IPS-18c (cell line): ENCODE measurements around the gene SLC24A1.

ENCODE experiments used
- H3K4me3 ChIP-seq: 2 replicates; pipeline ENCODE4 v1.7.0; 2013; ENCODE audit warnings: low read depth, mild to moderate bottlenecking, low read length, moderate library complexity; ENCODE audit not compliant: insufficient read depth
- H3K9me3 ChIP-seq: one replicate; pipeline ENCODE4 v1.6.1; 2013; ENCODE audit warnings: mild to moderate bottlenecking, low read length, moderate library complexity; ENCODE audit not compliant: control insufficient read depth, insufficient read depth

Gene SLC24A1

DNA sequence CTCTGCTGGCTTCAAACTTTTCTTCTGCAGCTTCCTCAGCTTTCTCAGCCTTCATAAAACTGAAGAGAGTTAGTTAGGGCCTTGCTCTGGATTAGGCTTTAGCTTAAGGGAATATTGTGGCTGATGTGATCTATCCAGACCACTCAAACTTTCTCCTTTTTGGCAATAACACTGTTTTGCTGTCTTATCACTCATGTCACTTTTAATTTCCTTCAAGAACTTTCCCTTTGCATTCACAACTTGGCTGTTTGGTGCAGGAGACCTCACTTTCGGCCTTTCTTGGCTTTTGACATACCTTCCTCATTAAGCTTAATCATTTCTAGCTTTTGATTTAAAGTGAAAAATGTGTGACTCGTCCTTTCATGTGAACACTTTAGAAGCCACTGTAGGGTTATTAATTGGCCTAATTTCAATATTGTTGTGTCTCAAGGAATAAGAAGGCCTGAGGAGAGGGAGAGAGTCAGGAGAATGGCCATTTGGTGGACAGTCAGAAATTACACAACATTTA is 60.7 kb downstream of the SLC24A1 start:
- H3K4me3 ChIP-seq: no peak overlapping the region
- no peaks in the 10 kb centered on the region for H3K9me3 ChIP-seq

- H3K9me3 ChIP-seq: no peaks in the 10 kb centered on the region
- H3K4me3 ChIP-seq: no peak overlapping the region
These were observed 66.7 kb downstream of the SLC24A1 start for GRCh38 chr15:65688462-65688861.

DNA sequence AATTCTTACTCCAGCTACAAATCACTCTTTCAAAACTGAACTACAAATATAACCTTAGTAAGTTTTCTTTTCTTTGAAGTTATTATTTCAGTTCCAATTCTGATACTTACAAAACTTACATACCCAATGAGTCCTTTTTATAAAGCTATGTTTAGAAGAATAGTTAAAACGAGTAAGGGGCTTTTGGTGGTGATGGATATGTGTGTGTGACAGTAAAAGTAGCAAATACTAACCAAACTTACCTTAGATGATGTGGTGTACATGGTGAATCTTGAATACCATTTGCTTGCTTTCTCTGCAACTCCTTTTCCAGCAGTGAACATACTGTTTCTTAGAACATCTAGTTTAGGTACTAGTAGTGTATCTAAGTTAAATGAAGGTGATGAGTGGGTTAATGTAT is 68.4 kb downstream of the SLC24A1 start:
- no peaks in the 10 kb centered on the region for H3K9me3 ChIP-seq
- H3K4me3 ChIP-seq: no peak overlapping the region

GRCh38 chr15:65690778-65691177 is 69.0 kb downstream of the SLC24A1 start:
- no peak overlapping the region for H3K4me3 ChIP-seq
- no peaks in the 10 kb centered on the region for H3K9me3 ChIP-seq

- no peak overlapping the region for H3K4me3 ChIP-seq
- no peaks in the 10 kb centered on the region for H3K9me3 ChIP-seq
These were observed 73.3 kb downstream of the SLC24A1 start for GRCh38 chr15:65695081-65695480.
